HCT116 (cell line): Measurements from ENCODE around the gene LTB. TPM values are rescaled to one million over a fixed set of nuclear protein-coding genes. Genes with fewer than 3 reads are reported as not detected.

ENCODE experiments used
- ATAC-seq: fragments of 200-7000 bp; cut with Tn5 transposase; 2 replicates; pipeline ENCODE4 v1.9.1; 2020; ENCODE audit warnings: mild to moderate bottlenecking, moderate library complexity
- BruUV-seq: library from RNA; stranded (reverse); fragments of 400-500 nt; replicated peaks from 2 replicates; lab custom pipeline; 2021; lab: Mats Ljungman, UMichigan
- CTCF ChIA-PET: fragments of 300-600 bp; sonication (Branson Sonifier 250); formaldehyde crosslinking; loops from one replicate; lab custom pipeline; 2021; ENCODE audit warnings: antibody characterized with exemption; lab: Charles Lee
- POLR2A ChIA-PET: fragments of 300-600, 350-600 bp; sonication (Branson Sonifier 250); formaldehyde crosslinking; loops from one replicate; lab custom pipeline; 2021; ENCODE audit warnings: antibody characterized with exemption; lab: Charles Lee
- RAD21 ChIA-PET, 2 experiments: fragments of 300-600 bp; sonication (Branson Sonifier 250); formaldehyde crosslinking; loops; one replicate each; lab custom pipeline; 2023; ENCODE audit warnings: low total read pairs in 2 of 2; ENCODE audit not compliant: uncharacterized antibody in 2 of 2, unreplicated experiment in 2 of 2, low non-redundant PET in 1 of 2; lab: Charles Lee
- DNase-seq: peaks from one replicate; pipeline ENCODE4 v3.0.0-alpha.2; 2010; ENCODE audit warnings: low read depth, low spot score
- H2AFZ ChIP-seq: fragments of 200-600 bp; shearing (Covaris generic), sonication (generic); 2 replicates; pipeline ENCODE4 v1.6.1; 2017; ENCODE audit warnings: low read depth, mixed run types, mixed read lengths, antibody characterized with exemption, low read length; ENCODE audit not compliant: poor library complexity, severe bottlenecking
- H3K27ac ChIP-seq: 2 replicates; pipeline ENCODE4 v1.5.1; 2012; ENCODE audit warnings: low read depth, low read length
- H3K27me3 ChIP-seq: fragments of 200-600 bp; sonication (generic); 2 replicates; pipeline ENCODE4 v1.6.1; 2016; ENCODE audit warnings: mixed run types, low read length, mixed read lengths; ENCODE audit not compliant: insufficient read depth
- H3K36me3 ChIP-seq, 2 experiments: fragments of 200-500 bp in 1 of 2; fragments of 200-600 bp in 1 of 2; sonication (Bioruptor generic) in 1 of 2; sonication (generic) in 1 of 2; 2 replicates each; pipeline versions ENCODE4 v1.5.1 to v1.6.1; 2014 to 2016; ENCODE audit warnings: low read length in 2 of 2, inconsistent platforms in 1 of 2, mixed read lengths in 1 of 2, mixed run types in 1 of 2; ENCODE audit not compliant: insufficient read depth in 2 of 2, control insufficient read depth in 1 of 2
- H3K4me1 ChIP-seq, 2 experiments: fragments of 200-600 bp in 1 of 2; sonication (generic) in 1 of 2; 2 replicates each; pipeline versions ENCODE4 v1.5.1 to v1.6.1; 2012 to 2017; ENCODE audit warnings: low read length in 2 of 2, inconsistent platforms in 1 of 2, mild to moderate bottlenecking in 1 of 2, mixed read lengths in 1 of 2, mixed run types in 1 of 2, moderate library complexity in 1 of 2; ENCODE audit not compliant: insufficient read depth in 2 of 2, control insufficient read depth in 1 of 2
- H3K4me2 ChIP-seq: fragments of 200-600 bp; sonication (generic); 2 replicates; pipeline ENCODE4 v1.6.1; 2017; ENCODE audit warnings: mixed run types, low read length, mixed read lengths
- H3K4me3 ChIP-seq, 2 experiments: fragments of 200-600 bp in 1 of 2; sonication (generic) in 1 of 2; replicated peaks in 1 of 2; 2 replicates each; pipeline ENCODE4 v1.5.1; 2011 to 2016; ENCODE audit warnings: low read length in 2 of 2, control low read depth in 1 of 2, low read depth in 1 of 2, mild to moderate bottlenecking in 1 of 2, mixed read lengths in 1 of 2, mixed run types in 1 of 2
- H3K79me2 ChIP-seq: fragments of 200-600 bp; sonication (generic); 2 replicates; pipeline ENCODE4 v1.6.1; 2017; ENCODE audit warnings: mild to moderate bottlenecking, mixed run types, low read length, moderate library complexity, mixed read lengths; ENCODE audit not compliant: insufficient read depth
- H3K9ac ChIP-seq: fragments of 200-600 bp; sonication (generic); 2 replicates; pipeline ENCODE4 v1.6.1; 2016; ENCODE audit warnings: low read length, mixed read lengths
- H3K9me2 ChIP-seq: fragments of 200-600 bp; sonication (generic), shearing (Covaris generic); 2 replicates; pipeline ENCODE4 v1.6.1; 2017; ENCODE audit warnings: mixed run types, mild to moderate bottlenecking, moderate library complexity; ENCODE audit not compliant: insufficient read depth
- H3K9me3 ChIP-seq, 2 experiments: fragments of 200-500 bp in 1 of 2; fragments of 200-600 bp in 1 of 2; sonication (Bioruptor generic) in 1 of 2; sonication (generic) in 1 of 2; 2 replicates each; pipeline ENCODE4 v1.6.1; 2014 to 2017; ENCODE audit warnings: low read length in 2 of 2, mixed read lengths in 2 of 2, inconsistent platforms in 1 of 2, low read depth in 1 of 2, mild to moderate bottlenecking in 1 of 2, mixed run types in 1 of 2, moderate library complexity in 1 of 2; ENCODE audit not compliant: control insufficient read depth in 1 of 2, insufficient read depth in 1 of 2
- H4K20me1 ChIP-seq: fragments of 200-600 bp; sonication (generic), shearing (Covaris generic); 2 replicates; pipeline ENCODE4 v1.6.1; 2017; ENCODE audit warnings: mixed run types, mild to moderate bottlenecking, moderate library complexity; ENCODE audit not compliant: insufficient read depth
- CBX3 ChIP-seq: IDR thresholded peaks from 2 replicates; pipeline ENCODE4 v1.6.1; 2012; ENCODE audit warnings: low read depth
- CTCF ChIP-seq, 3 experiments: fragments of 200-600 bp in 1 of 3; sonication (generic) in 1 of 3; IDR thresholded peaks in 2 of 3; conservative IDR thresholded peaks in 1 of 3; 2 replicates each; pipeline ENCODE4 v1.5.1; 2012 to 2017; ENCODE audit warnings: low read depth in 2 of 3, low read length in 2 of 3, antibody characterized with exemption in 1 of 3, borderline replicate concordance in 1 of 3, control low read depth in 1 of 3, mild to moderate bottlenecking in 1 of 3, mixed read lengths in 1 of 3, mixed run types in 1 of 3, moderate library complexity in 1 of 3; ENCODE audit not compliant: insufficient read depth in 1 of 3
- EGR1 ChIP-seq: IDR thresholded peaks from 2 replicates; pipeline ENCODE4 v1.6.1; 2012; ENCODE audit warnings: low read depth
- ELF1 ChIP-seq: IDR thresholded peaks from 2 replicates; pipeline ENCODE4 v1.6.1; 2012; ENCODE audit warnings: low read depth, borderline replicate concordance
- EZH2 ChIP-seq: fragments of 200-600 bp; sonication (generic); IDR thresholded peaks from 2 replicates; pipeline ENCODE4 v1.6.1; 2017; ENCODE audit warnings: antibody characterized with exemption, mixed run types
- EZH2phosphoT487 ChIP-seq: fragments of 200-600 bp; IDR thresholded peaks from 2 replicates; pipeline ENCODE4 v1.6.1; 2018; ENCODE audit warnings: antibody characterized with exemption, borderline replicate concordance
- FOSL1 ChIP-seq: IDR thresholded peaks from 2 replicates; pipeline ENCODE4 v1.6.1; 2012; ENCODE audit warnings: low read depth
- JUND ChIP-seq: IDR thresholded peaks from 2 replicates; pipeline ENCODE4 v1.6.1; 2012
- POLR2A ChIP-seq: IDR thresholded peaks from 2 replicates; pipeline ENCODE4 v1.7.0; 2011; ENCODE audit warnings: borderline replicate concordance; ENCODE audit not compliant: insufficient read depth, insufficient read length; ENCODE audit errors: extremely low read depth
- RAD21 ChIP-seq: IDR thresholded peaks from 2 replicates; pipeline ENCODE4 v1.6.1; 2012; ENCODE audit warnings: low read depth, mild to moderate bottlenecking
- SRF ChIP-seq: IDR thresholded peaks from 2 replicates; pipeline ENCODE4 v1.6.1; 2012; ENCODE audit warnings: low read depth
- TCF7L2 ChIP-seq: IDR thresholded peaks from 2 replicates; pipeline ENCODE4 v1.7.0; 2011; ENCODE audit warnings: borderline replicate concordance, inconsistent platforms; ENCODE audit not compliant: insufficient read depth, insufficient read length; ENCODE audit errors: extremely low read depth
- YY1 ChIP-seq: IDR thresholded peaks from 2 replicates; pipeline ENCODE4 v1.6.1; 2011; ENCODE audit warnings: low read length, low read depth, moderate library complexity, mild to moderate bottlenecking; ENCODE audit not compliant: insufficient replicate concordance; ENCODE audit errors: extremely low read depth
- ZNF274 ChIP-seq: fragments of 200-500 bp; sonication (Bioruptor generic); IDR thresholded peaks from 2 replicates; pipeline ENCODE4 v1.6.1; 2014; ENCODE audit warnings: mild to moderate bottlenecking, low read depth, low read length, inconsistent platforms
- intact Hi-C: fragments of 100-400 bp; cut with micrococcal nuclease; formaldehyde crosslinking; loops from 2 replicates; pipeline ENCODE4 v1.10.0; 2022
- total RNA-seq: library from RNA; stranded (reverse); gene quantifications from one replicate; pipeline ENCODE4 v1.2.1, GENCODE V29; 2021; ENCODE audit not compliant: unreplicated experiment

LTB gene
- total RNA-seq, 1 experiment from 2014 or later, result 0.64 TPM

GRCh38 chr6:31622684-31623091 lies 40.5 kb upstream of the LTB start:
- TF ChIP-seq YY1 (no peak), EZH2 (no peak), FOSL1 (no peak), CBX3 (no peak), ELF1 (no peak), JUND (no peak), POLR2A (no peak), TCF7L2 (no peak), RAD21 (no peak), ZNF274 (no peak), SRF (no peak), CTCF (IDR thresholded peaks at IDR 0.05 in 2 of 3, conservative IDR thresholded peaks at IDR 0.05 in 1 of 3; ENCODE audit: borderline replicate concordance in 1 of 3, insufficient read depth in 1 of 3, low read depth in 2 of 3, low read length in 2 of 3) (no peak), EGR1 (no peak), EZH2phosphoT487 (no peak)
- H4K20me1 ChIP-seq, result no peaks in the 10 kb centered on the region
- DNase-seq (no peak), ATAC-seq (no peak)
- H3K36me3 ChIP-seq, result peaks cover 30 to 63% of the 10 kb centered on the region in 2 experiments
- H3K9me2 ChIP-seq, result no peaks in the 10 kb centered on the region
- no peak overlapping the region for H2AFZ ChIP-seq
- no peaks in the 10 kb centered on the region for H3K27me3 ChIP-seq
- peak overlapping the region; percentile 91 for H3K4me2 ChIP-seq
- peaks cover 69% of the 10 kb centered on the region for H3K79me2 ChIP-seq
- intact Hi-C loops, result no loop called here
- H3K27ac ChIP-seq, result peak overlapping the region; percentile 90; the same call in 1 of the 2 replicates
- H3K9me3 ChIP-seq, result no peaks in the 10 kb centered on the region
- 0 out of 2 replicates have a peak overlapping the region, but pooled peaks have one; percentile 98 for H3K9ac ChIP-seq
- ChIA-PET POLR2A (no interaction called here), RAD21 (no interaction called here), CTCF (no interaction called here)
- peaks cover 6 to 18% of the 10 kb centered on the region in 2 experiments; a peak in 3 of 4 replicates for H3K4me1 ChIP-seq
- no peak overlapping the region for H3K4me3 ChIP-seq
- no TSS peak for BruUV-seq
